ENCODE data around the gene GRK5. TPM values are rescaled to one million over a fixed set of nuclear protein-coding genes. Genes with fewer than 3 reads are reported as not detected.
A peak's percentile ranks its signal among the peaks of the same experiment; 100 is the strongest.

Gene GRK5
- total RNA-seq, 4 donors from 2014 or later: 9.2 to 27.3 (median 15.0) TPM

GRCh38 chr10:119391440-119392251, 184.3 kb downstream of the GRK5 start:
- Histone ChIP-seq H3K4me3 (replicated peaks in 1 of 3) (no peak overlapping the region), H3K36me3 (no peaks in the 10 kb centered on the region), H3K9me3 (no peaks in the 10 kb centered on the region), H3K27me3 (no peaks in the 10 kb centered on the region), H3K4me1 (peaks cover 8 to 26% of the 10 kb centered on the region in 2 donors), H3K27ac (no peak overlapping the region)
- 90% methylated on average over 16 to 18 of the region's 18 CpGs for whole genome bisulfite sequencing, 2 donors
- DNase-seq: no peak
- TF ChIP-seq CTCF (IDR thresholded peaks at IDR 0.05) (no peak), POLR2A (IDR thresholded peaks at IDR 0.05) (no peak)
- intact Hi-C loops (cut with DNase I): no loop called here

GRCh38 chr10:119393019-119393418, 185.6 kb downstream of the GRK5 start:
- WGBS, 2 donors: 48 to 50% methylated on average over 3 to 11 of the region's 13 CpGs
- intact Hi-C loops (cut with DNase I): no loop called here
- H3K4me3 ChIP-seq (replicated peaks in 1 of 3): no peak overlapping the region
- H3K4me1 ChIP-seq: peaks cover 8 to 29% of the 10 kb centered on the region in 2 donors
- no peaks in the 10 kb centered on the region for H3K9me3 ChIP-seq
- peak overlapping the region in 2 of 3 donors; percentile 28 to 53 for H3K27ac ChIP-seq
- TF ChIP-seq POLR2A (IDR thresholded peaks at IDR 0.05): no peak
- TF ChIP-seq CTCF (IDR thresholded peaks at IDR 0.05): peak in 1 of 6 experiments; percentile 6
- H3K36me3 ChIP-seq: no peaks in the 10 kb centered on the region
- peak; percentile 59 to 72 for DNase-seq
- H3K27me3 ChIP-seq: no peaks in the 10 kb centered on the region

GRCh38 chr10:119393421-119393820, 186.1 kb downstream of the GRK5 start:
- WGBS, 2 donors: 87 to 96% methylated on average over 11 of the region's 11 CpGs

GRCh38 chr10:119393845-119394244, 186.5 kb downstream of the GRK5 start:
- no peaks in the 10 kb centered on the region for H3K27me3 ChIP-seq
- H3K27ac ChIP-seq: no peak overlapping the region
- intact Hi-C loops (cut with DNase I): no loop called here
- DNase-seq: no peak
- no peaks in the 10 kb centered on the region for H3K9me3 ChIP-seq
- TF ChIP-seq POLR2A (IDR thresholded peaks at IDR 0.05) (no peak), CTCF (IDR thresholded peaks at IDR 0.05) (no peak)
- H3K4me3 ChIP-seq (replicated peaks in 1 of 3): no peak overlapping the region
- 86 to 88% methylated on average over 4 of the region's 4 CpGs for WGBS, 2 donors
- H3K4me1 ChIP-seq: peaks cover 8 to 30% of the 10 kb centered on the region in 2 donors
- no peaks in the 10 kb centered on the region for H3K36me3 ChIP-seq

More at GRCh38 chr10:119393421-119393820, 186.1 kb downstream of the GRK5 start:
- intact Hi-C loops (cut with DNase I): no loop called here
- Histone ChIP-seq H3K27me3 (no peaks in the 10 kb centered on the region), H3K4me1 (peaks cover 8 to 29% of the 10 kb centered on the region in 2 donors), H3K27ac (no peak overlapping the region), H3K36me3 (no peaks in the 10 kb centered on the region), H3K4me3 (replicated peaks in 1 of 3) (no peak overlapping the region), H3K9me3 (no peaks in the 10 kb centered on the region)
- TF ChIP-seq CTCF (IDR thresholded peaks at IDR 0.05) (no peak), POLR2A (IDR thresholded peaks at IDR 0.05) (no peak)
- no peak for DNase-seq

- Histone ChIP-seq H3K27me3 (no peaks in the 10 kb centered on the region), H3K4me3 (replicated peaks in 1 of 3) (no peak overlapping the region), H3K4me1 (peaks cover 8 to 34% of the 10 kb centered on the region in 2 donors), H3K9me3 (no peaks in the 10 kb centered on the region), H3K27ac (peak overlapping the region in 2 of 3 donors; percentile 61 to 68), H3K36me3 (no peaks in the 10 kb centered on the region)
- WGBS, 2 donors: 85 to 86% methylated on average over 10 of the region's 11 CpGs
- intact Hi-C loops (cut with DNase I): no loop called here
- no peak for DNase-seq
- TF ChIP-seq POLR2A (IDR thresholded peaks at IDR 0.05) (no peak), CTCF (IDR thresholded peaks at IDR 0.05) (no peak)
Observed at GRCh38 chr10:119394657-119395279, 187.4 kb downstream of the GRK5 start.

Measured in thyroid gland (tissue), 4 donors.